GM10266 (cell line): ENCODE measurements around the gene MGAT5B.
"Not testable (repeated sequence)": the region's sequence is repeated elsewhere in the genome, so short reads cannot be mapped to it uniquely, and the experiment has no call there.

Source experiments
- DNase-seq: peaks from one replicate; pipeline ENCODE4 v3.0.0; 2012; ENCODE audit errors: extremely low spot score
- CTCF ChIP-seq: IDR thresholded peaks from 2 replicates; pipeline ENCODE4 v1.5.1; 2012; ENCODE audit warnings: mild to moderate bottlenecking, low read depth; ENCODE audit not compliant: control insufficient read depth, insufficient read depth; ENCODE audit errors: missing control alignments

Gene MGAT5B

GRCh38 chr17:76841776-76842405 lies 26.3 kb upstream of the MGAT5B start:
- no peak for TF ChIP-seq CTCF
- no peak for DNase-seq

- not testable (repeated sequence) for DNase-seq
These were observed 25.1 kb upstream of the MGAT5B start for GRCh38 chr17:76843068-76843467.

GRCh38 chr17:76843703-76844484 lies 24.3 kb upstream of the MGAT5B start:
- TF ChIP-seq CTCF = peak; percentile 10
- no peak for DNase-seq

GRCh38 chr17:76844485-76844829 lies 23.7 kb upstream of the MGAT5B start:
- TF ChIP-seq CTCF = no peak
- DNase-seq = no peak

- no peak for DNase-seq
- no peak for TF ChIP-seq CTCF
These were observed 23.4 kb upstream of the MGAT5B start for GRCh38 chr17:76844846-76845245.

GRCh38 chr17:76845541-76846017 lies 22.6 kb upstream of the MGAT5B start:
- no peak for TF ChIP-seq CTCF
- no peak for DNase-seq

GRCh38 chr17:76847031-76847430 lies 21.2 kb upstream of the MGAT5B start:
- no peak for DNase-seq

More at GRCh38 chr17:76847031-76847430, 21.2 kb upstream of the MGAT5B start:
- TF ChIP-seq CTCF = no peak
